CD4-positive, CD25-positive, alpha-beta regulatory T cell (primary cell): ENCODE data around the gene NSUN4. TPM values are rescaled to one million over a fixed set of nuclear protein-coding genes. Genes with fewer than 3 reads are reported as not detected.

Experiments used
- ATAC-seq, 2 donors: fragments of 150-1000 bp; cut with Tn5 transposase; one replicate each; pipeline ENCODE4 v1.10.0; 2021; ENCODE audit warnings: low read depth in 2 of 2, moderate number of reproducible peaks in 2 of 2, moderate library complexity in 1 of 2
- DNase-seq, 3 donors: peaks; one replicate each; pipeline versions ENCODE4 v3.0.0 to v3.0.0-alpha.2; 2012 to 2022; ENCODE audit warnings: mixed read lengths in 1 of 3
- H3K27ac ChIP-seq: one replicate; pipeline ENCODE4 v1.7.0; 2013; ENCODE audit warnings: mild to moderate bottlenecking, low read length; ENCODE audit not compliant: insufficient read depth, poor library complexity, severe bottlenecking
- H3K27me3 ChIP-seq: one replicate; pipeline ENCODE4 v1.7.0; 2013; ENCODE audit warnings: low read length; ENCODE audit not compliant: control insufficient read depth, insufficient read depth
- H3K36me3 ChIP-seq: one replicate; pipeline ENCODE4 v1.7.0; 2013; ENCODE audit warnings: mild to moderate bottlenecking, low read length, moderate library complexity; ENCODE audit not compliant: control insufficient read depth, insufficient read depth
- H3K4me1 ChIP-seq: 2 replicates; pipeline ENCODE4 v1.7.0; 2013; ENCODE audit warnings: mild to moderate bottlenecking, low read length; ENCODE audit not compliant: insufficient read depth, control insufficient read depth, poor library complexity, severe bottlenecking
- H3K4me3 ChIP-seq: one replicate; pipeline ENCODE4 v1.7.0; 2013; ENCODE audit warnings: low read depth, mild to moderate bottlenecking, low read length, moderate library complexity
- H3K9me3 ChIP-seq, 2 experiments: 1 replicate in 1 of 2; 2 replicates in 1 of 2; pipeline ENCODE4 v1.7.0; 2013; ENCODE audit warnings: low read length in 2 of 2, mild to moderate bottlenecking in 1 of 2, moderate library complexity in 1 of 2; ENCODE audit not compliant: control insufficient read depth in 2 of 2
- H3K27ac Mint-ChIP-seq, 3 donors: one replicate each; pipeline ENCODE4 v1.8.0; 2020 to 2022; ENCODE audit warnings: mild to moderate bottlenecking in 3 of 3, mixed read lengths in 3 of 3, moderate library complexity in 2 of 3
- H3K27me3 Mint-ChIP-seq: one replicate; pipeline ENCODE4 v1.8.0; 2022; ENCODE audit warnings: mild to moderate bottlenecking, mixed read lengths
- H3K36me3 Mint-ChIP-seq: one replicate; pipeline ENCODE4 v1.8.0; 2020; ENCODE audit warnings: mixed read lengths
- H3K4me1 Mint-ChIP-seq, 4 donors: one replicate each; pipeline ENCODE4 v1.8.0; 2020 to 2022; ENCODE audit warnings: mixed read lengths in 4 of 4, mild to moderate bottlenecking in 1 of 4
- H3K4me3 Mint-ChIP-seq, 4 donors: one replicate each; pipeline ENCODE4 v1.8.0; 2020 to 2022; ENCODE audit warnings: mild to moderate bottlenecking in 4 of 4, mixed read lengths in 4 of 4, moderate library complexity in 3 of 4
- H3K9me3 Mint-ChIP-seq, 7 donors: one replicate each; pipeline ENCODE4 v1.8.0; 2020 to 2022; ENCODE audit warnings: mixed read lengths in 7 of 7, mild to moderate bottlenecking in 3 of 7, moderate library complexity in 2 of 7
- polyA plus RNA-seq, 4 donors: library from polyadenylated mRNA; unstranded; fragments of 300-500 nt; fragmentation: Illumina TruSeq; gene quantifications; one replicate each; pipeline ENCODE4 v1.2.3, GENCODE V29; 2021
- total RNA-seq: library from RNA; stranded (reverse); gene quantifications from one replicate; pipeline ENCODE4 v1.2.3, GENCODE V29; 2022

NSUN4 gene
- total and polyA plus RNA-seq, 5 donors from 2014 or later: 10.8 to 33.4 (median 16.3) TPM

DNA sequence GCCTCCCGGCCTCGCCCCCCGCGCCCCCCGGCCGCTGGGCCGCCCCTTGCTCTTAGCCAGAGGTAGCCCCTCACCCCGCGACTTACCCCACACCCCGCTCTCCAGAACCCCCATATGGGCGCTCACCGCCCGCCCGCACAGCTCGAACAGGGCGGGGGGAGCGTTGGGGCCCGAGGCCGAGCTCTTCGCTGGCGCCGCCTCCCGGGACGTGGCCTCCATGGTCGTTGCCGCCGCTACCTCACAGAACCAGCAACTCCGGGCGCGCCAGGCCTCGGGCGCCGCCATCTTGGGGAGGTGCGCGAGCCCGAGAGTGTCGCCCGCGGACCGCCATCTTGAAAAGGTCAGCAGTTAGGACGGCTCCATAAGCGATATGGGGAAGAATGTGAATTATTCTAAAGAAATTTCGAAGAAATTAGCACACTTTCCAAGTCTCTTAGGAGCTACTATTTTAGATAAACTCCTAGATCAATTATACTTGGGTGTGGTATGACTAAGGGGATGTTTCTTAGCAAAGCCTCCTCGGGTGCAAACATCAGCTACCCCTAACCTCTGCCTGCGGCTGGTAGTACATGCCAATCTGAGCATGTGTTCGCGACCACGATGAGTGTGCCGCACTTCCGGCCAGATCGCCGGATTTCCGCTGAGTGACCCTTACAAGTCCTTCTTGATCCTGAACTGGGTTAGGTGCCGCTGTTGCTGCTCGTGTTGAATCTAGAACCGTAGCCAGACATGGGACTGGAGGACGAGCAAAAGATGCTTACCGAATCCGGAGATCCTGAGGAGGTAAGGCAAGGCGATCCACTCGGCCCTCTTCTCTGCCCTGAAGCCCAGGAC is 37.4 kb upstream of the NSUN4 start, which contains the start of the genes LRRC41 and UQCRH:
LRRC41 (minus strand) TSS at position 579 of the 834 bp plus-strand sequence; CDS start at position 285, 294 bp downstream.
UQCRH (plus strand) TSS at position 661 of the 834 bp plus-strand sequence; CDS start at position 730, 69 bp downstream.
- Histone ChIP-seq H3K9me3 (no peaks in the 10 kb centered on the region), H3K4me3 (peak within 1 kb of the TSS; percentile 96), H3K27ac (peak within 1 kb of the TSS; percentile 85), H3K4me1 (peaks cover 48% of the 10 kb centered on the region), H3K36me3 (peaks cover 2% of the 10 kb centered on the region), H3K27me3 (no peaks in the 10 kb centered on the region)
- DNase-seq (peak; percentile 87 to 97 (median 95)), ATAC-seq (peak; percentile 89 to 90)
- Mint-ChIP-seq H3K4me3 (peak within 1 kb of the TSS; percentile 95 to 99 (median 98)), H3K9me3 (no peaks in the 10 kb centered on the region), H3K4me1 (peaks cover 20 to 65% (median 45%) of the 10 kb centered on the region in 4 donors), H3K27me3 (no peaks in the 10 kb centered on the region), H3K27ac (peak within 1 kb of the TSS; percentile 98 to 99 (median 99)), H3K36me3 (peaks cover 10% of the 10 kb centered on the region)

GRCh38 chr1:46303872-46304326 is 36.7 kb upstream of the NSUN4 start:
- no peaks in the 10 kb centered on the region for H3K27me3 ChIP-seq
- peak in 1 of 3 donors; percentile 25 for DNase-seq
- H3K36me3 ChIP-seq: peaks cover 3% of the 10 kb centered on the region
- ATAC-seq: no peak
- Mint-ChIP-seq H3K36me3 (peaks cover 14% of the 10 kb centered on the region), H3K27me3 (no peaks in the 10 kb centered on the region), H3K4me3 (peak overlapping the region; percentile 95 to 99 (median 98)), H3K4me1 (peaks cover 25 to 70% (median 46%) of the 10 kb centered on the region in 4 donors), H3K27ac (peak overlapping the region; percentile 98 to 99 (median 99)), H3K9me3 (no peaks in the 10 kb centered on the region)
- H3K27ac ChIP-seq: peak overlapping the region; percentile 85
- H3K4me3 ChIP-seq: peak overlapping the region; percentile 96
- H3K4me1 ChIP-seq: peaks cover 48% of the 10 kb centered on the region
- no peaks in the 10 kb centered on the region for H3K9me3 ChIP-seq

DNA sequence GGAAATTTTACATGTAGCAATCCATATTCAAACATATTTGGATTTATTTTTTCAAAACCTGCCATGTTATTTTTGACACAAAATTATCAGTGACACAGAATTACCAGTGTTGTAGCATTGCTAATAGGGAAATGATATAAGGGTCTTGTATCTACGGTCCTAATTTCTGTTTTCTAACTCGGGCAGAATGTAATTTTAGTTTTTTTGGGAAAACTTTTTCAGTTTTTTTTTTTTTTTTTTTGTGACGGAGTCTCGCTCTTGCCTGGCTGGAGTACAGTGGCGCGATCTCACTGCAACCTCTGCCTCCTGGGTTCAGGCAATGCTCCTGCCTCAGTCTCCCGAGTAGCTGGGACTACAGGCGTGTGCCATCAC is 34.5 kb upstream of the NSUN4 start:
- Histone ChIP-seq H3K9me3 (no peaks in the 10 kb centered on the region), H3K27ac (no peak overlapping the region), H3K27me3 (no peaks in the 10 kb centered on the region), H3K4me3 (no peak overlapping the region), H3K36me3 (peaks cover 14% of the 10 kb centered on the region), H3K4me1 (peaks cover 39% of the 10 kb centered on the region)
- H3K9me3 Mint-ChIP-seq: no peaks in the 10 kb centered on the region
- peaks cover 26% of the 10 kb centered on the region for H3K36me3 Mint-ChIP-seq
- H3K4me3 Mint-ChIP-seq: peak overlapping the region; percentile 50 to 61 (median 54)
- no peaks in the 10 kb centered on the region for H3K27me3 Mint-ChIP-seq
- ATAC-seq (no peak), DNase-seq (no peak)
- H3K27ac Mint-ChIP-seq: no peak overlapping the region
- H3K4me1 Mint-ChIP-seq: peaks cover 19 to 64% (median 36%) of the 10 kb centered on the region in 4 donors

- no peaks in the 10 kb centered on the region for H3K27me3 ChIP-seq
- DNase-seq (no peak), ATAC-seq (no peak)
- peaks cover 35% of the 10 kb centered on the region for H3K36me3 Mint-ChIP-seq
- no peaks in the 10 kb centered on the region for H3K9me3 ChIP-seq
- H3K4me3 Mint-ChIP-seq: no peak overlapping the region
- H3K27me3 Mint-ChIP-seq: no peaks in the 10 kb centered on the region
- H3K4me3 ChIP-seq: no peak overlapping the region
- H3K4me1 ChIP-seq: peaks cover 24% of the 10 kb centered on the region
- no peak overlapping the region for H3K27ac ChIP-seq
- H3K4me1 Mint-ChIP-seq: peaks cover 13 to 39% (median 22%) of the 10 kb centered on the region in 4 donors
- H3K36me3 ChIP-seq: peaks cover 37% of the 10 kb centered on the region
- no peaks in the 10 kb centered on the region for H3K9me3 Mint-ChIP-seq
- H3K27ac Mint-ChIP-seq: peak overlapping the region in 1 of 3 donors; percentile 14
Observed at GRCh38 chr1:46309401-46310159, 31.0 kb upstream of the NSUN4 start.

- Histone ChIP-seq H3K4me1 (peaks cover 18% of the 10 kb centered on the region), H3K36me3 (peaks cover 42% of the 10 kb centered on the region), H3K27me3 (no peaks in the 10 kb centered on the region), H3K9me3 (no peaks in the 10 kb centered on the region), H3K4me3 (no peak overlapping the region), H3K27ac (no peak overlapping the region)
- ATAC-seq: no peak
- H3K36me3 Mint-ChIP-seq: peaks cover 38% of the 10 kb centered on the region
- no peak overlapping the region for H3K27ac Mint-ChIP-seq
- no peaks in the 10 kb centered on the region for H3K27me3 Mint-ChIP-seq
- DNase-seq: no peak
- H3K9me3 Mint-ChIP-seq: no peaks in the 10 kb centered on the region
- H3K4me1 Mint-ChIP-seq: peaks cover 13 to 32% (median 22%) of the 10 kb centered on the region in 4 donors
- H3K4me3 Mint-ChIP-seq: no peak overlapping the region
Observed at GRCh38 chr1:46310321-46310720, 30.3 kb upstream of the NSUN4 start.

- Histone ChIP-seq H3K27me3 (no peaks in the 10 kb centered on the region), H3K4me3 (no peak overlapping the region), H3K4me1 (no peaks in the 10 kb centered on the region), H3K9me3 (no peaks in the 10 kb centered on the region), H3K36me3 (peaks cover 38% of the 10 kb centered on the region), H3K27ac (no peak overlapping the region)
- Mint-ChIP-seq H3K27me3 (no peaks in the 10 kb centered on the region), H3K4me1 (peaks cover 0 to 5% (median 0%) of the 10 kb centered on the region in 4 donors), H3K36me3 (peaks cover 25% of the 10 kb centered on the region), H3K27ac (no peak overlapping the region), H3K9me3 (no peaks in the 10 kb centered on the region), H3K4me3 (no peak overlapping the region)
- ATAC-seq: no peak
- DNase-seq: no peak
Observed at GRCh38 chr1:46315669-46316403, 24.8 kb upstream of the NSUN4 start.

DNA sequence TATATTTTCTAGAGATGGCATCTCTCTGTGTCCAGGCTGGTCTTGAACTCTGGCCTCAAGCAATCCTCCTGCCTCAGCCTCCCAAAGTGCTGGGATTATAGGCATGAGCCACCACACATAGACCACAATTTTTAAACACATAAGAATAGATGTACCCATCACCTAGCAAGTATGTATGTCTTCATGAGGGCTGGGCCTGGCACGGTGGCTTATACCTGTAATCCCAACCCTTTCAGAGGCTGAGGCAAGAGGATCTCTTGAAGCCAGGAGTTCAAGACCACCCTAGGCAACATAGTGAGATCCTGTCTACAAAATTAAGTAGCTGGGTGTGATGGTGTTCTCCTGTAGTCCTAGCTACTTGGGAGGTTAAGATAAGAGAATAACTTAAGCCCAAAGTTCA is 23.3 kb upstream of the NSUN4 start:
- no peaks in the 10 kb centered on the region for H3K27me3 ChIP-seq
- H3K27ac ChIP-seq: no peak overlapping the region
- DNase-seq: no peak
- H3K4me1 ChIP-seq: no peaks in the 10 kb centered on the region
- peaks cover 21% of the 10 kb centered on the region for H3K36me3 Mint-ChIP-seq
- H3K4me3 Mint-ChIP-seq: no peak overlapping the region
- H3K9me3 ChIP-seq: no peaks in the 10 kb centered on the region
- no peak overlapping the region for H3K4me3 ChIP-seq
- no peak overlapping the region for H3K27ac Mint-ChIP-seq
- H3K4me1 Mint-ChIP-seq: peaks cover 0 to 5% (median 0%) of the 10 kb centered on the region in 4 donors
- ATAC-seq: no peak
- H3K27me3 Mint-ChIP-seq: no peaks in the 10 kb centered on the region
- H3K36me3 ChIP-seq: peaks cover 33% of the 10 kb centered on the region
- H3K9me3 Mint-ChIP-seq: no peaks in the 10 kb centered on the region
